Keratinocyte (primary cell): Measurements from ENCODE around the gene ZNF511.

Source experiments
- EZH2 ChIP-seq: IDR thresholded peaks from one replicate; pipeline ENCODE4 v1.6.1; 2012; ENCODE audit warnings: inconsistent platforms, mild to moderate bottlenecking, low read length, moderate library complexity
- TF ChIP-seq, protein P1 (sequence below), 3 experiments: IDR thresholded peaks in 1 of 3; conservative IDR thresholded peaks in 1 of 3; optimal IDR thresholded peaks in 1 of 3; 2 replicates in 2 of 3; 3 replicates in 1 of 3; pipeline versions ENCODE3 to v1.5.1; 2011; ENCODE audit warnings: low read length in 3 of 3, mild to moderate bottlenecking in 3 of 3, moderate library complexity in 2 of 3, control low read depth in 1 of 3, inconsistent platforms in 1 of 3; ENCODE audit not compliant: insufficient read depth in 2 of 3; ENCODE audit errors: extremely low read depth in 1 of 3

- TF ChIP-seq, protein P1, sequence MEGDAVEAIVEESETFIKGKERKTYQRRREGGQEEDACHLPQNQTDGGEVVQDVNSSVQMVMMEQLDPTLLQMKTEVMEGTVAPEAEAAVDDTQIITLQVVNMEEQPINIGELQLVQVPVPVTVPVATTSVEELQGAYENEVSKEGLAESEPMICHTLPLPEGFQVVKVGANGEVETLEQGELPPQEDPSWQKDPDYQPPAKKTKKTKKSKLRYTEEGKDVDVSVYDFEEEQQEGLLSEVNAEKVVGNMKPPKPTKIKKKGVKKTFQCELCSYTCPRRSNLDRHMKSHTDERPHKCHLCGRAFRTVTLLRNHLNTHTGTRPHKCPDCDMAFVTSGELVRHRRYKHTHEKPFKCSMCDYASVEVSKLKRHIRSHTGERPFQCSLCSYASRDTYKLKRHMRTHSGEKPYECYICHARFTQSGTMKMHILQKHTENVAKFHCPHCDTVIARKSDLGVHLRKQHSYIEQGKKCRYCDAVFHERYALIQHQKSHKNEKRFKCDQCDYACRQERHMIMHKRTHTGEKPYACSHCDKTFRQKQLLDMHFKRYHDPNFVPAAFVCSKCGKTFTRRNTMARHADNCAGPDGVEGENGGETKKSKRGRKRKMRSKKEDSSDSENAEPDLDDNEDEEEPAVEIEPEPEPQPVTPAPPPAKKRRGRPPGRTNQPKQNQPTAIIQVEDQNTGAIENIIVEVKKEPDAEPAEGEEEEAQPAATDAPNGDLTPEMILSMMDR (optimal IDR thresholded peaks at IDR 0.05 in 1 of 3, IDR thresholded peaks at IDR 0.05 in 1 of 3, conservative IDR thresholded peaks at IDR 0.05 in 1 of 3; ENCODE audit: extremely low read depth in 1 of 3, insufficient read depth in 2 of 3, low read length in 3 of 3), result no peak
- TF ChIP-seq EZH2, result no peak
Measured at GRCh38 chr10:133354672-133355240, 46.0 kb downstream of the ZNF511 start.
